ENCODE data around the gene PIGU. TPM values are rescaled to one million over a fixed set of nuclear protein-coding genes. Genes with fewer than 3 reads are reported as not detected.

The PIGU gene
- total RNA-seq, 6 experiments from 2014 or later: 4.0 to 14.9 (median 7.3) TPM

DNA sequence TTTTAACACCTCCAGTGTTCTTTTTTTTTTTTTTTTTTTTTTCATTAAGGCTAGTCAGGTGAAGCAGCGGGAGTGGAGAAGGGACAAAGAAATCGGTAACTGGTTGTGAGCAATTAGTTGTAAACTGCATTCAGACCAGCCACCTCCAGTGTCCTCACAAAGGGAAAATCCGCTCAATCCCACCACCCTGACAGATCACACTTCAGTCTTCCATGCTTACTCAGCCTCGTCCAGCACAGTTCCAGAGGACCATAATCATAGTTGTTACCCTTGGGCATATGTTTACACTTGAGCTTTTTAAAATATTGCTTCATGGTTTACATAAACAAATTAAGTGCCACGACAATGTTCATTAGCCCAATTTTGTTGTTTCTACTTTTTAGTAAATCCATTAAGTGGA lies 150.4 kb downstream of the PIGU start:
- Histone ChIP-seq H3K4me3 (no peak overlapping the region), H3K27ac (peak overlapping the region in 1 of 3 donors; percentile 29), H3K4me1 (peaks cover 0 to 15% (median 6%) of the 10 kb centered on the region in 4 donors), H3K36me3 (peaks cover 0 to 33% (median 13%) of the 10 kb centered on the region in 4 donors), H3K9me3 (no peaks in the 10 kb centered on the region), H3K27me3 (no peaks in the 10 kb centered on the region)
- DNase-seq (no peak), ATAC-seq (no peak)
- intact Hi-C loops (cut with DNase I): no loop called here
- WGBS (ENCODE audit: insufficient coverage, low coverage, low lambda C conversion rate, missing lambda C conversion rate): 78% methylated on average over 5 of the region's 5 CpGs
- TF ChIP-seq, protein P1, sequence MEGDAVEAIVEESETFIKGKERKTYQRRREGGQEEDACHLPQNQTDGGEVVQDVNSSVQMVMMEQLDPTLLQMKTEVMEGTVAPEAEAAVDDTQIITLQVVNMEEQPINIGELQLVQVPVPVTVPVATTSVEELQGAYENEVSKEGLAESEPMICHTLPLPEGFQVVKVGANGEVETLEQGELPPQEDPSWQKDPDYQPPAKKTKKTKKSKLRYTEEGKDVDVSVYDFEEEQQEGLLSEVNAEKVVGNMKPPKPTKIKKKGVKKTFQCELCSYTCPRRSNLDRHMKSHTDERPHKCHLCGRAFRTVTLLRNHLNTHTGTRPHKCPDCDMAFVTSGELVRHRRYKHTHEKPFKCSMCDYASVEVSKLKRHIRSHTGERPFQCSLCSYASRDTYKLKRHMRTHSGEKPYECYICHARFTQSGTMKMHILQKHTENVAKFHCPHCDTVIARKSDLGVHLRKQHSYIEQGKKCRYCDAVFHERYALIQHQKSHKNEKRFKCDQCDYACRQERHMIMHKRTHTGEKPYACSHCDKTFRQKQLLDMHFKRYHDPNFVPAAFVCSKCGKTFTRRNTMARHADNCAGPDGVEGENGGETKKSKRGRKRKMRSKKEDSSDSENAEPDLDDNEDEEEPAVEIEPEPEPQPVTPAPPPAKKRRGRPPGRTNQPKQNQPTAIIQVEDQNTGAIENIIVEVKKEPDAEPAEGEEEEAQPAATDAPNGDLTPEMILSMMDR (IDR thresholded peaks at IDR 0.05): no peak
- TF ChIP-seq POLR2A (IDR thresholded peaks at IDR 0.05): no peak

DNA sequence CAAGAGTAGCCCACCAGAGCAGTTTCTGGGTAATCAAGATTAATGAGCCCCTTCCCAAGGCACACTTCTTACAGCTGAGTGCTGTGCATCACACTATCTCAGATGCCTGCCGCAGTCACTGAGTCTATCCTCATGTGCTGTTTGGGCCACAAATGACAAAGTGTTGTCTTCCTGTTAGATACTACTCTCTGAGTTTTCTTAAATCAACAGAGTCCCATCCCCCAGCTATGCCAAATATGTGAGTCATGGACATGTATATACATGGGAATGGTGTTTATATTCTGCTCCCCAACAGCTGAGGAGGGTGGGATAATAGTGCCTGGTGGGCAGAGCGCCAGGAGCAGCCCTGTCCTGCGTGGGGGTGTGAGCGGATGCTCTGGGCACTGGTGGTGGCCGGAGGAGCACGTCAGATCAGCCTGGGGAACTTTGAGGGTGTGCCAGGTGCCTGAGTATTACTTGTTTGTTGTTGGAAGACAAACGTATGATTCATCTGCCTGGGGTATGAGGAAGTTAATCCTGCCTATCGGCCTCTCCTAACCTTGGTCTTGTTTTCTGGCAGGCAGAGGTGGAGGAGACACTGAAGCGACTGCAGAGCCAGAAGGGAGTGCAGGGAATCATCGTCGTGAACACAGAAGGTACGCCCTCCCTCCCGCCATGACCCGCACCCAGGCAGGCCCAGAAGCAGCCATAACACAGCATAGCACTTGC lies 151.0 kb downstream of the PIGU start:
- Histone ChIP-seq H3K36me3 (peaks cover 0 to 33% (median 13%) of the 10 kb centered on the region in 4 donors), H3K4me3 (no peak overlapping the region), H3K27ac (peak overlapping the region; percentile 13 to 36 (median 34)), H3K9me3 (no peaks in the 10 kb centered on the region), H3K27me3 (no peaks in the 10 kb centered on the region), H3K4me1 (peaks cover 0 to 15% (median 6%) of the 10 kb centered on the region in 4 donors)
- intact Hi-C loops (cut with DNase I): no loop called here
- 19% methylated on average over 5 of the region's 14 CpGs for WGBS (ENCODE audit: insufficient coverage, low coverage, low lambda C conversion rate, missing lambda C conversion rate)
- DNase-seq (peak in 1 of 3 donors; percentile 85), ATAC-seq (peak; percentile 74 to 87 (median 82))
- TF ChIP-seq, protein P1 (IDR thresholded peaks at IDR 0.05): no peak
- no peak for TF ChIP-seq POLR2A (IDR thresholded peaks at IDR 0.05)

DNA sequence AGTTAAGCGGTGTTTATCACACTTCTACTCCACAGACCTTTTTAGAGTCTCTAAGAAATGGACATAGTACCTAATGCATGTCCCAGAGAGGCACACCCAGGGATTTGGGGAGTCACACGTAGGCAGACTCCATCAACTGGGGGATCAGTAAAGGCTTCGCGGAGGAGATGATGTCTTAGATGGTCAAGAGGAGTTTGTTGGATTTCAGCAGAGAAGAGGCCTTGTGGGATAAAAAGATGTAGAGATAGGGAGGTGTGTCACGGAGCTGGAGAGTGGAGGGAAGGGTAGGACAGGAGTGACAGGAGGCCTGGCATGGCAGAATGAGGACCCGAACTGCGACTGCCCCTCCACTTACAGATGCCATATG lies 151.6 kb downstream of the PIGU start:
- intact Hi-C loops (cut with DNase I): no loop called here
- Histone ChIP-seq H3K4me1 (peaks cover 0 to 15% (median 6%) of the 10 kb centered on the region in 4 donors), H3K36me3 (peaks cover 0 to 29% (median 13%) of the 10 kb centered on the region in 4 donors)

GRCh38 chr20:34524426-34524825 lies 152.5 kb downstream of the PIGU start:
- peaks cover 0 to 23% (median 10%) of the 10 kb centered on the region in 4 donors for H3K36me3 ChIP-seq

More for the DNA sequence above, 151.6 kb downstream of the PIGU start:
- no peaks in the 10 kb centered on the region for H3K27me3 ChIP-seq
- H3K4me3 ChIP-seq: no peak overlapping the region
- no peaks in the 10 kb centered on the region for H3K9me3 ChIP-seq
- TF ChIP-seq, protein P1 (IDR thresholded peaks at IDR 0.05): no peak
- TF ChIP-seq POLR2A (IDR thresholded peaks at IDR 0.05): no peak
- DNase-seq (no peak), ATAC-seq (no peak)
- WGBS (ENCODE audit: insufficient coverage, low coverage, low lambda C conversion rate, missing lambda C conversion rate): 100% methylated on average over 4 of the region's 7 CpGs
- H3K27ac ChIP-seq: peak overlapping the region; percentile 13 to 36 (median 34)

More at GRCh38 chr20:34524426-34524825, 152.5 kb downstream of the PIGU start:
- Histone ChIP-seq H3K9me3 (no peaks in the 10 kb centered on the region), H3K27me3 (no peaks in the 10 kb centered on the region), H3K4me3 (no peak overlapping the region), H3K27ac (no peak overlapping the region), H3K4me1 (peaks cover 0 to 15% (median 6%) of the 10 kb centered on the region in 4 donors)
- 94% methylated on average over 8 of the region's 11 CpGs for WGBS (ENCODE audit: insufficient coverage, low coverage, low lambda C conversion rate, missing lambda C conversion rate)
- ATAC-seq: no peak
- no peak for DNase-seq
- TF ChIP-seq, protein P1 (IDR thresholded peaks at IDR 0.05): no peak
- TF ChIP-seq POLR2A (IDR thresholded peaks at IDR 0.05): no peak
- intact Hi-C loops (cut with DNase I): no loop called here
